Measurements from ENCODE around the gene BUB1B.

BUB1B gene

GRCh38 chr15:40246496-40247280, 85.8 kb downstream of the BUB1B start:
- TF ChIP-seq, protein P1, sequence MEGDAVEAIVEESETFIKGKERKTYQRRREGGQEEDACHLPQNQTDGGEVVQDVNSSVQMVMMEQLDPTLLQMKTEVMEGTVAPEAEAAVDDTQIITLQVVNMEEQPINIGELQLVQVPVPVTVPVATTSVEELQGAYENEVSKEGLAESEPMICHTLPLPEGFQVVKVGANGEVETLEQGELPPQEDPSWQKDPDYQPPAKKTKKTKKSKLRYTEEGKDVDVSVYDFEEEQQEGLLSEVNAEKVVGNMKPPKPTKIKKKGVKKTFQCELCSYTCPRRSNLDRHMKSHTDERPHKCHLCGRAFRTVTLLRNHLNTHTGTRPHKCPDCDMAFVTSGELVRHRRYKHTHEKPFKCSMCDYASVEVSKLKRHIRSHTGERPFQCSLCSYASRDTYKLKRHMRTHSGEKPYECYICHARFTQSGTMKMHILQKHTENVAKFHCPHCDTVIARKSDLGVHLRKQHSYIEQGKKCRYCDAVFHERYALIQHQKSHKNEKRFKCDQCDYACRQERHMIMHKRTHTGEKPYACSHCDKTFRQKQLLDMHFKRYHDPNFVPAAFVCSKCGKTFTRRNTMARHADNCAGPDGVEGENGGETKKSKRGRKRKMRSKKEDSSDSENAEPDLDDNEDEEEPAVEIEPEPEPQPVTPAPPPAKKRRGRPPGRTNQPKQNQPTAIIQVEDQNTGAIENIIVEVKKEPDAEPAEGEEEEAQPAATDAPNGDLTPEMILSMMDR (IDR thresholded peaks at IDR 0.05; ENCODE audit: low read depth, low read length, missing control alignments), result no peak
- no peak overlapping the region for H3K4me3 ChIP-seq (replicated peaks; ENCODE audit: low read depth, low read length)
- no peak for DNase-seq (ENCODE audit: extremely low read depth, low read depth)

- DNase-seq (ENCODE audit: extremely low read depth, low read depth), result no peak
- TF ChIP-seq, protein P1 (IDR thresholded peaks at IDR 0.05; ENCODE audit: low read depth, low read length, missing control alignments), result no peak
- H3K4me3 ChIP-seq (replicated peaks; ENCODE audit: low read depth, low read length), result no peak overlapping the region
These were observed 86.6 kb downstream of the BUB1B start for GRCh38 chr15:40247406-40247971.

GRCh38 chr15:40248006-40248783, 87.3 kb downstream of the BUB1B start:
- no peak overlapping the region for H3K4me3 ChIP-seq (replicated peaks; ENCODE audit: low read depth, low read length)
- TF ChIP-seq, protein P1 (IDR thresholded peaks at IDR 0.05; ENCODE audit: low read depth, low read length, missing control alignments), result no peak
- DNase-seq (ENCODE audit: extremely low read depth, low read depth), result no peak

DNA sequence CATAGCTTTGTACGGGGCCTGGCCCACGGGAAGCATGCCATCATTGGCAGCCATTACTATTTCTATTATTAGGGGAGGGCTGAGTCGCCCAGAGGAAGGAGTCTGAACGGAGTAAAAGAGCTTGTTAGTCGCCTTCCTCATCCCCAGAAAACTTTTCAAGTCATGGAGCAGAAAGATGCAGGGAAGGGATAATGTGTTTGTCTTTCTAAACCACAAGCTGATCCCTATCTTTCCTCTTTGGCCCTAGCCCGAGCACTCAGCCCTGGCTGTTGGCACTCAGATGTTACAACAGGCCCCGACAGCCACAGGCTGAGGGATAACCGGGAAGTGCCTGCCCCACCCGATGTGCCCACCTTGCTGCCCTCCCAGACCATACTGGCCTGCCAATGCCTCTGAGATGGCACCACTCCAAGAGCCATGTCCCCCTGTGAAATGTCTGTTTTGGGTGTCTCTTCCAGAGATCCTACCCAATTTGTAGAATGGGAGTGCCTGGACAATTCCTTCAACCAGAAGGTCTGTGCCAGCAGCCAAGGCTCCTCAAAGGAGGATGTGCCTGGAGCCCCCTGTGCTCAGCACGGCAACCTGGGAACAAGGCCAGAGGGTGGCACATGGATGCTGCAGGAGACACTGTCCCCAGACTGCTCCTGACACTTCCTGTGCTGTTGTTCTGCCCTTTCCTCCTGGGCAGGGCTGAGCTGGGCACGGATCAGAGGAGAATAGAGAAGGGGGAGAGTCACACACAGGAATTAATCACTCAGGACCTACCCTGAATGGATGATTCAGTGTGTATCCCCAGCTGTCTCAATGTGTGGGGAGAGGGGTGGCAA, 88.8 kb downstream of the BUB1B start:
- H3K4me3 ChIP-seq (replicated peaks; ENCODE audit: low read depth, low read length), result no peak overlapping the region
- no peak for DNase-seq (ENCODE audit: extremely low read depth, low read depth)
- TF ChIP-seq, protein P1 (IDR thresholded peaks at IDR 0.05; ENCODE audit: low read depth, low read length, missing control alignments), result no peak

DNA sequence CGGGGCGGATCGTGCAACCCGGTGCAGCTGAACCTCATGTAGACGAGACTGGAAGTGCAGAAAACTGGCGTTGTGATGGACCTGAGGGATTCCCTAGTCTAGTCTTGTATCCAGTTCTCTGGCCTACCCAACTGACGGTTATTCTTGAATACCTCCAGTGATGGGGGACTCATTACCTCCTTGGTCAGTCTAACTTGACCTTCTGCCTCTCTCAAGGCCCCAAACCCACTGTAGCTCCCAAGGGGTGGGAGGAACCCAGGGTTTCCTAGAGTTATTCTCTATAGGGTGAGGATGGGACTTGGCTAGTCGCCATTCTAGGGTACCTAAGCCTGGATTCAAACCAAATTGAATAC, 89.4 kb downstream of the BUB1B start:
- H3K4me3 ChIP-seq (replicated peaks; ENCODE audit: low read depth, low read length), result no peak overlapping the region
- TF ChIP-seq, protein P1 (IDR thresholded peaks at IDR 0.05; ENCODE audit: low read depth, low read length, missing control alignments), result no peak
- DNase-seq (ENCODE audit: extremely low read depth, low read depth), result no peak

- H3K4me3 ChIP-seq (replicated peaks; ENCODE audit: low read depth, low read length), result no peak overlapping the region
- DNase-seq (ENCODE audit: extremely low read depth, low read depth), result no peak
- TF ChIP-seq, protein P1 (IDR thresholded peaks at IDR 0.05; ENCODE audit: low read depth, low read length, missing control alignments), result no peak
These were observed 90.1 kb downstream of the BUB1B start for GRCh38 chr15:40250771-40251483.

All from HFF-Myc (cell line).